Fibroblast of lung (primary cell): ENCODE measurements around the gene CD164. TPM values are rescaled to one million over a fixed set of nuclear protein-coding genes. Genes with fewer than 3 reads are reported as not detected.
A peak's percentile ranks its signal among the peaks of the same experiment; 100 is the strongest.
"Not testable (repeated sequence)": the region's sequence is repeated elsewhere in the genome, so short reads cannot be mapped to it uniquely, and the experiment has no call there.

ENCODE experiments used
- DNase-seq, 2 donors: peaks; one replicate each; pipeline versions ENCODE4 v3.0.0 to v3.0.0-alpha.2; 2010; ENCODE audit warnings: low read depth in 2 of 2
- H2AFZ ChIP-seq: 2 replicates; pipeline ENCODE4 v1.5.1; 2012; ENCODE audit warnings: low read length, control low read depth, inconsistent platforms
- H3K27ac ChIP-seq: 2 replicates; pipeline ENCODE4 v1.5.1; 2011; ENCODE audit warnings: low read length, control low read depth; ENCODE audit not compliant: insufficient read depth
- H3K27me3 ChIP-seq: 2 replicates; pipeline ENCODE4 v1.5.1; 2011; ENCODE audit warnings: mild to moderate bottlenecking, low read length; ENCODE audit not compliant: control insufficient read depth, insufficient read depth
- H3K36me3 ChIP-seq: 2 replicates; pipeline ENCODE4 v1.5.1; 2011; ENCODE audit warnings: low read length; ENCODE audit not compliant: control insufficient read depth, insufficient read depth
- H3K4me1 ChIP-seq: 2 replicates; pipeline ENCODE4 v1.5.1; 2011; ENCODE audit warnings: low read length; ENCODE audit not compliant: control insufficient read depth, insufficient read depth; ENCODE audit errors: extremely low read depth
- H3K4me2 ChIP-seq: 2 replicates; pipeline ENCODE4 v1.5.1; 2011; ENCODE audit warnings: low read length, control low read depth; ENCODE audit not compliant: insufficient read depth; ENCODE audit errors: extremely low read depth
- H3K4me3 ChIP-seq, 4 experiments: fragments of 200-600 bp in 1 of 4; sonication (generic) in 1 of 4; replicated peaks in 1 of 4; 2 replicates each; pipeline ENCODE4 v1.5.1; 2011 to 2016; ENCODE audit warnings: low read length in 4 of 4, low read depth in 3 of 4, mild to moderate bottlenecking in 3 of 4, control low read depth in 2 of 4, inconsistent platforms in 1 of 4, mixed read lengths in 1 of 4; ENCODE audit not compliant: insufficient read depth in 1 of 4; ENCODE audit errors: control extremely low read depth in 1 of 4
- H3K79me2 ChIP-seq: 2 replicates; pipeline ENCODE4 v1.5.1; 2012; ENCODE audit warnings: mild to moderate bottlenecking, low read length, inconsistent platforms; ENCODE audit not compliant: control insufficient read depth, insufficient read depth
- H3K9ac ChIP-seq: 2 replicates; pipeline ENCODE4 v1.5.1; 2011; ENCODE audit warnings: mild to moderate bottlenecking, low read length, control low read depth; ENCODE audit not compliant: insufficient read depth
- H3K9me3 ChIP-seq: 2 replicates; pipeline ENCODE4 v1.5.1; 2012; ENCODE audit warnings: low read depth, low read length; ENCODE audit not compliant: control insufficient read depth, insufficient read depth
- H4K20me1 ChIP-seq: 2 replicates; pipeline ENCODE4 v1.5.1; 2011; ENCODE audit warnings: low read length; ENCODE audit not compliant: control insufficient read depth, insufficient read depth; ENCODE audit errors: extremely low read depth
- EZH2 ChIP-seq: IDR thresholded peaks from 2 replicates; pipeline ENCODE4 v1.5.1; 2012; ENCODE audit warnings: low read length, control low read depth, mild to moderate bottlenecking; ENCODE audit errors: missing control alignments
- polyA plus RNA-seq, 2 donors: library from polyadenylated mRNA; depleted of rRNA in 1 of 2; stranded (reverse) in 1 of 2; unstranded in 1 of 2; fragments of >200 nt; gene quantifications; 2 replicates each; pipeline ENCODE4 v1.2.1, GENCODE V29; 2011 to 2012; ENCODE audit warnings: missing spikeins in 1 of 2
- total RNA-seq: library from RNA; depleted of rRNA; stranded (reverse); fragments of >200 nt; gene quantifications from 2 replicates; pipeline ENCODE4 v1.2.1, GENCODE V29; 2014
- TF ChIP-seq, protein P1 (sequence below), 2 donors: IDR thresholded peaks in 1 of 2; conservative IDR thresholded peaks in 1 of 2; 1 replicate in 1 of 2; 2 replicates in 1 of 2; pipeline ENCODE4 v1.5.1; 2011 to 2012; ENCODE audit warnings: low read length in 2 of 2, control low read depth in 1 of 2, inconsistent platforms in 1 of 2, low read depth in 1 of 2, mild to moderate bottlenecking in 1 of 2

Gene CD164
- total and polyA plus RNA-seq, 2 donors (not counting 1 experiment from before 2014, with no cell fraction given) = 232 to 280 TPM

DNA sequence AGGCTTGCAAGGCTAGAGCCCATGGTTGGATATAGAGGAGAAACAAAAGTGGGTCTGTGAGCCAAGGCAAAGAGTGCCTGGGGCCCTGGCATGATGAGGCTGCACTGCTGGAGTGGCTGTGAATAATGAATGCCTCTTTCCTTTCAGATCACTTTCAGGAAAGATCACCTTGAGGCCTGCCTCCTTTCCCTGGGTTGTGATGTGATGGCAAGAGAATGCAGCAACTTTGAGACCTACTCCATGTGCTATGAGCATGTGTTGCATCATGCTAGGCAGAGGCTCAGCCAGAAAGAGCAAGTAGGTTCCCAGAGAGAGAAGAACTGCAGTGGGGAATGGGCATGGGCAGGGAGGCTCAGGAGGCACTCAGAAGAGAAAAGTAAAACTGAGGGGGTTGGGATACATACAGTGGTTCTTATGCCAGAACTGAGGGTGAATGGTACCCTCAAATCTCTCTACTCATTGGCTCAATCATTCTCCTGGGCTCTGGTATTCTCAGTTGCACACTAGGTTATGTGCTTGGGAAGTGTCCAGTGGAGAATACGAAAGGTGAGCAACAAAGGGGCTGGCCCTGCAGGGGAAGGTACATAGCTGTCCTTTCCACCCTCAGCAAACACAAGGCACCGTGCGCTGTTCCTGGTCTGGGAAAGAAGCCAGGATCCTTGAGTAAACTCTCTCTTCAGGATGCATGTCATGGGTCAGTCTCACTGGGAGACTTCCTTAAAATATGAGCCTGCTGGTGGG, 45.9 kb downstream of the CD164 start:
- Histone ChIP-seq H3K9ac (no peak overlapping the region), H4K20me1 (no peaks in the 10 kb centered on the region), H3K27ac (no peak overlapping the region), H3K4me1 (no peaks in the 10 kb centered on the region), H3K9me3 (no peaks in the 10 kb centered on the region), H3K27me3 (no peaks in the 10 kb centered on the region), H3K36me3 (no peaks in the 10 kb centered on the region), H2AFZ (no peak overlapping the region), H3K4me3 (no peak overlapping the region), H3K79me2 (no peaks in the 10 kb centered on the region), H3K4me2 (no peak overlapping the region)
- no peak for TF ChIP-seq EZH2
- TF ChIP-seq, protein P1, sequence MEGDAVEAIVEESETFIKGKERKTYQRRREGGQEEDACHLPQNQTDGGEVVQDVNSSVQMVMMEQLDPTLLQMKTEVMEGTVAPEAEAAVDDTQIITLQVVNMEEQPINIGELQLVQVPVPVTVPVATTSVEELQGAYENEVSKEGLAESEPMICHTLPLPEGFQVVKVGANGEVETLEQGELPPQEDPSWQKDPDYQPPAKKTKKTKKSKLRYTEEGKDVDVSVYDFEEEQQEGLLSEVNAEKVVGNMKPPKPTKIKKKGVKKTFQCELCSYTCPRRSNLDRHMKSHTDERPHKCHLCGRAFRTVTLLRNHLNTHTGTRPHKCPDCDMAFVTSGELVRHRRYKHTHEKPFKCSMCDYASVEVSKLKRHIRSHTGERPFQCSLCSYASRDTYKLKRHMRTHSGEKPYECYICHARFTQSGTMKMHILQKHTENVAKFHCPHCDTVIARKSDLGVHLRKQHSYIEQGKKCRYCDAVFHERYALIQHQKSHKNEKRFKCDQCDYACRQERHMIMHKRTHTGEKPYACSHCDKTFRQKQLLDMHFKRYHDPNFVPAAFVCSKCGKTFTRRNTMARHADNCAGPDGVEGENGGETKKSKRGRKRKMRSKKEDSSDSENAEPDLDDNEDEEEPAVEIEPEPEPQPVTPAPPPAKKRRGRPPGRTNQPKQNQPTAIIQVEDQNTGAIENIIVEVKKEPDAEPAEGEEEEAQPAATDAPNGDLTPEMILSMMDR (conservative IDR thresholded peaks at IDR 0.05 in 1 of 2, IDR thresholded peaks at IDR 0.05 in 1 of 2; ENCODE audit: low read depth in 1 of 2, low read length in 2 of 2) = no peak
- peak; percentile 15 to 55 for DNase-seq

DNA sequence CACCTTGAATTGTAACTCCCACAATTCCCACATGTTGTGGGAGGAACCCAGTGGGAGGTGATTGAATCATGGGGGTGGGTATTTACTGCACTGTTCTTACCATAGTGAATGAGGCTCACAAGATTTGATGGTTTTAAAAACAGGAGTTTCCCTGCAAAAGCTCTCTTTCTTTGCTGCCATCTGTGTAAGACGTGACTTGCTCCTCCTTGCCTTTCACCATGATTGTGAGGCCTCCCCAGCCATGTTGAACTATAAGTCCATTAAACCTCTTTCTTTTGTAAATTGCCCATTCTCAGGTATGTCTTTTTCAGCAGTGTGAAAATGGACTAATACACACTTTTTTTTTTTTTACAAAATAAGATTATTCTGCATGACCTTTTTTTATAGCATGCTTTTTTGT, 48.4 kb downstream of the CD164 start:
- not testable (repeated sequence) for DNase-seq, H3K4me3 ChIP-seq

DNA sequence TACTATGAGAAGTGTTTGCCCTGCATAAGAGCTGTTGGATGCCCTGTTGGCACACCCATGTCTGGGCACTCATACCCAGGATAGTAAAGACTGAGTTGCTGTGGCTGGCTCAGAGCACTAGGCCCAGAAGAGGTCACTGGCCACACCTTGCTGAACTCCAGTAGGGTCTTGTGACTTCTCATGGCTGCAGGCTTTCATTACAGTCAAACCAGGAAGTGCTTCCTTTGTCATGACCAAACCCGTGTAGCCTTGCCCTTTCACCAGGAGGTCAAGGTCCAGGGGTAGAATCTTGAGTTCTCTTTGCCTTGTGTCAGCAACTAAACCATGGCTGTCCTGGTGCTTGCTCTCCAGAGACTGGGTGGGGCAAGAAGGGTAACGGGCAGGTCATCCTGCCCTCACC, 49.5 kb downstream of the CD164 start:
- DNase-seq = no peak
- Histone ChIP-seq H3K9ac (no peak overlapping the region), H3K27me3 (no peaks in the 10 kb centered on the region)

More for the DNA sequence above, 48.4 kb downstream of the CD164 start:
- not testable (repeated sequence) for H4K20me1 ChIP-seq, H3K4me2 ChIP-seq, H3K9me3 ChIP-seq, H3K36me3 ChIP-seq, H2AFZ ChIP-seq, H3K4me1 ChIP-seq, H3K27ac ChIP-seq, H3K79me2 ChIP-seq, H3K27me3 ChIP-seq, H3K9ac ChIP-seq

More for the DNA sequence above, 49.5 kb downstream of the CD164 start:
- Histone ChIP-seq H2AFZ (no peak overlapping the region), H3K27ac (no peak overlapping the region), H3K4me3 (no peak overlapping the region), H3K4me1 (no peaks in the 10 kb centered on the region), H3K79me2 (no peaks in the 10 kb centered on the region), H4K20me1 (no peaks in the 10 kb centered on the region), H3K36me3 (no peaks in the 10 kb centered on the region), H3K4me2 (no peak overlapping the region), H3K9me3 (no peaks in the 10 kb centered on the region)
- TF ChIP-seq, protein P1 (conservative IDR thresholded peaks at IDR 0.05 in 1 of 2, IDR thresholded peaks at IDR 0.05 in 1 of 2; ENCODE audit: low read depth in 1 of 2, low read length in 2 of 2) = no peak
- no peak for TF ChIP-seq EZH2
